Heart left ventricle (tissue), 16 donors: ENCODE measurements around the gene TYK2. TPM values are rescaled to one million over a fixed set of nuclear protein-coding genes. Genes with fewer than 3 reads are reported as not detected.

Experiments used
- ATAC-seq, 4 donors: fragments of 200-7000 bp; cut with Tn5 transposase; one replicate each; pipeline ENCODE4 v1.9.1; 2020 to 2022; ENCODE audit warnings: moderate library complexity in 4 of 4, mild to moderate bottlenecking in 3 of 4, moderate number of reproducible peaks in 1 of 4
- DNase-seq, 5 donors: peaks; one replicate each; pipeline ENCODE4 v3.0.0-alpha.2; 2020
- H3K27ac ChIP-seq, 12 donors: fragments of 200-600 bp; sonication (generic) in 4 of 12; one replicate each; pipeline versions ENCODE4 v1.5.0 to v1.8.0; 2016 to 2022; ENCODE audit warnings: mild to moderate bottlenecking in 2 of 12
- H3K27me3 ChIP-seq, 9 donors: fragments of 200-600 bp; sonication (generic) in 2 of 9; one replicate each; pipeline versions ENCODE4 v1.5.1 to v1.8.0; 2016 to 2022; ENCODE audit warnings: mild to moderate bottlenecking in 3 of 9
- H3K36me3 ChIP-seq, 9 donors: fragments of 200-600 bp; sonication (generic) in 2 of 9; one replicate each; pipeline versions ENCODE4 v1.5.0 to v1.8.0; 2018 to 2022; ENCODE audit warnings: mild to moderate bottlenecking in 2 of 9
- H3K4me1 ChIP-seq, 12 donors: fragments of 200-600 bp; sonication (generic) in 4 of 12; one replicate each; pipeline versions ENCODE4 v1.5.0 to v1.8.0; 2016 to 2022; ENCODE audit warnings: mild to moderate bottlenecking in 3 of 12
- H3K4me3 ChIP-seq, 12 donors: fragments of 200-600 bp; sonication (generic) in 4 of 12; one replicate each; pipeline versions ENCODE4 v1.5.0 to v1.8.0; 2017 to 2022; ENCODE audit warnings: mild to moderate bottlenecking in 9 of 12, moderate library complexity in 4 of 12
- H3K9me3 ChIP-seq, 12 donors: fragments of 200-600 bp; sonication (generic) in 4 of 12; one replicate each; pipeline versions ENCODE4 v1.5.0 to v1.8.0; 2016 to 2022; ENCODE audit warnings: mild to moderate bottlenecking in 1 of 12
- POLR2A ChIP-seq, 2 donors: fragments of 450-650 bp; IDR thresholded peaks; one replicate each; pipeline ENCODE4 v1.6.1; 2017; ENCODE audit warnings: antibody characterized with exemption in 2 of 2, mild to moderate bottlenecking in 2 of 2, moderate library complexity in 2 of 2
- WGBS, 4 donors: extraction: QIAGEN DNeasy Blood & Tissue Kit in 2 of 4; methylation state at CpG; one replicate each; pipeline versions ENCODE4 v1.1.5 to v1.1.7; 2013 to 2018; 5-methylcytosine and 5-hydroxymethylcytosine counted together
- intact Hi-C, 10 donors: fragments of 100-400 bp; cut with DNase I; formaldehyde crosslinking; loops; one replicate each; pipeline versions ENCODE4 v1.11.1 to v1.14.2; 2022
- polyA plus RNA-seq, 2 donors: library from polyadenylated mRNA; stranded (reverse); fragments of 200-250 nt; gene quantifications; one replicate each; pipeline ENCODE4 v1.2.3, GENCODE V29; 2013
- total RNA-seq, 9 donors: library from RNA; depleted of rRNA in 2 of 9; stranded (reverse); fragments of >200 nt in 2 of 9; fragmentation: NEBNext Ultra II Directional in 3 of 9; extraction: Animal tissue kit (Norgen Biotek cat#: 25700) in 3 of 9; gene quantifications; one replicate each; pipeline versions ENCODE4 v1.1.0 to v1.2.4, GENCODE V29; 2016 to 2023
- TF ChIP-seq, protein P1 (sequence below), 12 donors: fragments of 200-600 bp; sonication (generic) in 4 of 12; IDR thresholded peaks; one replicate each; pipeline versions ENCODE4 v1.5.0 to v1.8.0; 2018 to 2022; ENCODE audit warnings: antibody characterized with exemption in 12 of 12, mild to moderate bottlenecking in 5 of 12
- donor health status: ischemic (EF 13 %, LVEDD 7.1; RV severe dilation, severe dysfunction).
- donor health status: healthy with polysubstance abuse.
- donor health status: DM: no; HTN: yes; CAD: no.
- donor health status: DM: no; HTN: no; CAD: no.
- donor health status: ischemic (EF 25% LVEDD 6.9; RV normal size, moderate dysfunction).
- donor health status: ischemic (EF 25% LVEDD 5.7; RV mildly dilated, moderate dysfunction).
- donor health status: healthy.
- donor health status: DM: yes; HTN: yes; CAD: no.
- donor health status: ischemic (EF 35%, LVEDD 5.7; RV mildly dilated, moderate dysfunction).
- donor health status: nonischemic (EF 11% LVEDD 7.7; RV severe dilation, severe dysfunction).
- donor health status: DM: yes; HTN: yes; CAD: no.
- donor health status: PGD.
- donor health status: ischemic (EF 29% LVEDD 5.4; RV normal size, mild dysfunction).
- donor health status: nonischemic (EF 23%, LVEDD 6.1; RV moderate dilation, normal function).

The TYK2 gene
- total and polyA plus RNA-seq, 11 donors, result 37.7 to 100 (median 59.4) TPM

- ATAC-seq (no peak), DNase-seq (no peak)
- H3K4me1 ChIP-seq, result peaks cover 0 to 20% (median 13%) of the 10 kb centered on the region in 12 donors
- H3K27ac ChIP-seq, result no peak overlapping the region
- WGBS, 4 donors, result 93 to 96% (median 94%) methylated on average over 14 to 15 of the region's 15 CpGs
- peaks cover 0 to 70% (median 61%) of the 10 kb centered on the region in 9 donors for H3K36me3 ChIP-seq
- intact Hi-C loops, result loop anchor here in 2 of 10 donors (2.0 to 5.0 kb wide), 2 partner anchors 15 to 44 kb away; partner anchors contain the start of gene RAVER1 (in 1 of the 2)
- H3K9me3 ChIP-seq, result no peaks in the 10 kb centered on the region
- TF ChIP-seq, protein P1, sequence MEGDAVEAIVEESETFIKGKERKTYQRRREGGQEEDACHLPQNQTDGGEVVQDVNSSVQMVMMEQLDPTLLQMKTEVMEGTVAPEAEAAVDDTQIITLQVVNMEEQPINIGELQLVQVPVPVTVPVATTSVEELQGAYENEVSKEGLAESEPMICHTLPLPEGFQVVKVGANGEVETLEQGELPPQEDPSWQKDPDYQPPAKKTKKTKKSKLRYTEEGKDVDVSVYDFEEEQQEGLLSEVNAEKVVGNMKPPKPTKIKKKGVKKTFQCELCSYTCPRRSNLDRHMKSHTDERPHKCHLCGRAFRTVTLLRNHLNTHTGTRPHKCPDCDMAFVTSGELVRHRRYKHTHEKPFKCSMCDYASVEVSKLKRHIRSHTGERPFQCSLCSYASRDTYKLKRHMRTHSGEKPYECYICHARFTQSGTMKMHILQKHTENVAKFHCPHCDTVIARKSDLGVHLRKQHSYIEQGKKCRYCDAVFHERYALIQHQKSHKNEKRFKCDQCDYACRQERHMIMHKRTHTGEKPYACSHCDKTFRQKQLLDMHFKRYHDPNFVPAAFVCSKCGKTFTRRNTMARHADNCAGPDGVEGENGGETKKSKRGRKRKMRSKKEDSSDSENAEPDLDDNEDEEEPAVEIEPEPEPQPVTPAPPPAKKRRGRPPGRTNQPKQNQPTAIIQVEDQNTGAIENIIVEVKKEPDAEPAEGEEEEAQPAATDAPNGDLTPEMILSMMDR (IDR thresholded peaks at IDR 0.05), result no peak
- no peak for TF ChIP-seq POLR2A (IDR thresholded peaks at IDR 0.05)
- H3K4me3 ChIP-seq, result no peak overlapping the region
- no peaks in the 10 kb centered on the region for H3K27me3 ChIP-seq
These were observed 62.4 kb downstream of the TYK2 start for GRCh38 chr19:10317857-10318462.

DNA sequence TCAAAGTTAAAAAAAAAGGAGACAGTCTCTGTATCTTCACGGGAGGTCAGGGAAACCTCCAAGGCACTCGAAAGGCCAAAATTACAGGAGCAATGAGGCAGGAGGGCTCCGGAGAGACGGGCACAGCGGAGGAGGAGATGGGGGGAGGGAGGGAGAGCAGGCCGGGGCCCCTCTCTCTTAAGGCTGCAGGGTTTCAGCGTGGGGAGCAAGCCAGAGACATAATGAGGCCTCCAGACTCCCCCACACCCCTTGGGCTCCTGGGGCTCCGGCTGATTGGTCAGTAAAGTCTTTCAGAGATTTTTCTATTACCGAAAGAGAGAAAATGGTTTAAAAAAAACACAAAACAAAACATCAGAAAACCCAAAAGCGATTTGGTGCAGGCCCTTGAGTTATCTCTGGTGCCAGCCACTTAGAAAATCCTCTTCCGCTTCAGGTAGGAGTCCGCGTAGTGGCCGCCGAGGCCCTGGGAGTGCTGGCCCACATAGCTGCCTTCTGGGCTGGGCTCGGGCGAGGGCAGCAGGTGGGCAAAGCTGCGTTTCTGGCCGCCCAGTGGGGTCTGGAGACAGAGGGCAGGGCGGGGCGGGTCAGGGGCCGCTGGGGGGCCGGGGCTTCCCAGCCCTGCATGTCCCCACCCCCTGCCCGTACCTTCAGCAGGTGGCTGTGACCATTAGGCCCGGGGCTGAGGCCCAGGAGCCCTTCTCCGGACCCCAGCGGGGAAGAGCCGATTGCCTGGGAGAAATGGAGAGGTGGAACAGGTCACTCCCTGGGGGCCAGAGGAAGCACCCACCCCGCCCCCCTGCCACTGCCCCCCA is 63.1 kb downstream of the TYK2 start:
- H3K4me3 ChIP-seq, result no peak overlapping the region
- intact Hi-C loops, result loop anchor here in 2 of 10 donors (2.0 to 5.0 kb wide), 2 partner anchors 16 to 45 kb away; partner anchors contain the start of gene RAVER1 (in 1 of the 2)
- no peak for DNase-seq
- no peaks in the 10 kb centered on the region for H3K9me3 ChIP-seq
- ATAC-seq, result no peak
- 85 to 89% (median 87%) methylated on average over 22 to 29 of the region's 29 CpGs for WGBS, 4 donors
- no peaks in the 10 kb centered on the region for H3K27me3 ChIP-seq
- peaks cover 0 to 63% (median 55%) of the 10 kb centered on the region in 9 donors for H3K36me3 ChIP-seq
- H3K27ac ChIP-seq, result no peak overlapping the region
- peaks cover 0 to 20% (median 13%) of the 10 kb centered on the region in 12 donors for H3K4me1 ChIP-seq
- TF ChIP-seq, protein P1 (IDR thresholded peaks at IDR 0.05), result no peak
- TF ChIP-seq POLR2A (IDR thresholded peaks at IDR 0.05), result no peak

GRCh38 chr19:10316229-10317044 is 63.9 kb downstream of the TYK2 start:
- WGBS, 4 donors, result 57 to 63% (median 60%) methylated on average over 14 to 19 of the region's 19 CpGs
- H3K27ac ChIP-seq, result peak overlapping the region in 6 of 12 donors; percentile 12 to 77 (median 64)
- peaks cover 0 to 20% (median 13%) of the 10 kb centered on the region in 12 donors for H3K4me1 ChIP-seq
- peak in 2 of 4 donors; percentile 17 to 29 for ATAC-seq
- H3K4me3 ChIP-seq, result peak overlapping the region in 10 of 12 donors; percentile 62 to 95 (median 82)
- TF ChIP-seq POLR2A (IDR thresholded peaks at IDR 0.05), result no peak
- TF ChIP-seq, protein P1 (IDR thresholded peaks at IDR 0.05), result no peak
- intact Hi-C loops, result loop anchor here in 2 of 10 donors (2.0 to 5.0 kb wide), 2 partner anchors 16 to 46 kb away; partner anchors contain the start of gene RAVER1 (in 1 of the 2)
- peaks cover 0 to 55% (median 47%) of the 10 kb centered on the region in 9 donors for H3K36me3 ChIP-seq
- no peaks in the 10 kb centered on the region for H3K27me3 ChIP-seq
- DNase-seq, result no peak
- H3K9me3 ChIP-seq, result no peaks in the 10 kb centered on the region
